ENCODE data around the gene MTHFD1L.

MTHFD1L gene

GRCh38 chr6:151143806-151144205, 278.3 kb downstream of the MTHFD1L start:
- no peak overlapping the region for H3K27ac ChIP-seq (ENCODE audit: low read depth, low read length)
- no peaks in the 10 kb centered on the region for H3K36me3 ChIP-seq (ENCODE audit: control insufficient read depth, insufficient read depth, low read length)
- H3K27me3 ChIP-seq (ENCODE audit: control insufficient read depth, insufficient read depth, low read length) = no peaks in the 10 kb centered on the region
- no peak overlapping the region for H3K9ac ChIP-seq (ENCODE audit: low read depth, low read length)
- no peak overlapping the region for H3K4me3 ChIP-seq (ENCODE audit: low read depth, low read length)
- H3K4me1 ChIP-seq (ENCODE audit: control insufficient read depth, insufficient read depth, low read length) = no peaks in the 10 kb centered on the region
- no peaks in the 10 kb centered on the region for H3K9me3 ChIP-seq (ENCODE audit: control insufficient read depth, insufficient read depth, low read length)

- Histone ChIP-seq H3K27me3 (ENCODE audit: control insufficient read depth, insufficient read depth, low read length) (no peaks in the 10 kb centered on the region), H3K4me1 (ENCODE audit: control insufficient read depth, insufficient read depth, low read length) (no peaks in the 10 kb centered on the region), H3K9me3 (ENCODE audit: control insufficient read depth, insufficient read depth, low read length) (no peaks in the 10 kb centered on the region), H3K9ac (ENCODE audit: low read depth, low read length) (no peak overlapping the region), H3K4me3 (ENCODE audit: low read depth, low read length) (no peak overlapping the region), H3K27ac (ENCODE audit: low read depth, low read length) (no peak overlapping the region), H3K36me3 (ENCODE audit: control insufficient read depth, insufficient read depth, low read length) (no peaks in the 10 kb centered on the region)
Measured at GRCh38 chr6:151147118-151147832, 281.8 kb downstream of the MTHFD1L start.

- no peaks in the 10 kb centered on the region for H3K4me1 ChIP-seq (ENCODE audit: control insufficient read depth, insufficient read depth, low read length)
- H3K27me3 ChIP-seq (ENCODE audit: control insufficient read depth, insufficient read depth, low read length) = no peaks in the 10 kb centered on the region
- no peak overlapping the region for H3K27ac ChIP-seq (ENCODE audit: low read depth, low read length)
- no peaks in the 10 kb centered on the region for H3K36me3 ChIP-seq (ENCODE audit: control insufficient read depth, insufficient read depth, low read length)
- no peaks in the 10 kb centered on the region for H3K9me3 ChIP-seq (ENCODE audit: control insufficient read depth, insufficient read depth, low read length)
- no peak overlapping the region for H3K9ac ChIP-seq (ENCODE audit: low read depth, low read length)
- no peak overlapping the region for H3K4me3 ChIP-seq (ENCODE audit: low read depth, low read length)
Measured at GRCh38 chr6:151148111-151148510, 282.6 kb downstream of the MTHFD1L start.

GRCh38 chr6:151149793-151150192, 284.3 kb downstream of the MTHFD1L start:
- H3K9me3 ChIP-seq (ENCODE audit: control insufficient read depth, insufficient read depth, low read length) = no peaks in the 10 kb centered on the region
- no peak overlapping the region for H3K27ac ChIP-seq (ENCODE audit: low read depth, low read length)
- no peak overlapping the region for H3K9ac ChIP-seq (ENCODE audit: low read depth, low read length)
- H3K4me1 ChIP-seq (ENCODE audit: control insufficient read depth, insufficient read depth, low read length) = no peaks in the 10 kb centered on the region
- no peaks in the 10 kb centered on the region for H3K27me3 ChIP-seq (ENCODE audit: control insufficient read depth, insufficient read depth, low read length)
- no peaks in the 10 kb centered on the region for H3K36me3 ChIP-seq (ENCODE audit: control insufficient read depth, insufficient read depth, low read length)
- no peak overlapping the region for H3K4me3 ChIP-seq (ENCODE audit: low read depth, low read length)
